ENCODE measurements around the gene EML6.
"Not testable (repeated sequence)": the region's sequence is repeated elsewhere in the genome, so short reads cannot be mapped to it uniquely, and the experiment has no call there.

Gene EML6

GRCh38 chr2:54850171-54851122, 127.0 kb downstream of the EML6 start:
- DNase-seq (ENCODE audit: low read depth): no peak

- DNase-seq (ENCODE audit: low read depth): no peak
Observed at GRCh38 chr2:54853616-54854310, 130.3 kb downstream of the EML6 start.

GRCh38 chr2:54855434-54855833, 132.0 kb downstream of the EML6 start:
- no peak for DNase-seq (ENCODE audit: low read depth)

GRCh38 chr2:54858021-54858681, 134.7 kb downstream of the EML6 start:
- no peak for DNase-seq (ENCODE audit: low read depth)

GRCh38 chr2:54859416-54859815, 136.0 kb downstream of the EML6 start:
- no peak for DNase-seq (ENCODE audit: low read depth)

GRCh38 chr2:54859997-54860701, 136.7 kb downstream of the EML6 start:
- DNase-seq (ENCODE audit: low read depth): no peak

GRCh38 chr2:54862229-54862628, 138.8 kb downstream of the EML6 start:
- no peak for DNase-seq (ENCODE audit: low read depth)

GRCh38 chr2:54862742-54863141, 139.3 kb downstream of the EML6 start:
- no peak for DNase-seq (ENCODE audit: low read depth)

- no peak for DNase-seq (ENCODE audit: low read depth)
Observed at GRCh38 chr2:54863660-54864059, 140.2 kb downstream of the EML6 start.

GRCh38 chr2:54864096-54864495, 140.6 kb downstream of the EML6 start:
- DNase-seq (ENCODE audit: low read depth): no peak

GRCh38 chr2:54864727-54865126, 141.3 kb downstream of the EML6 start:
- DNase-seq (ENCODE audit: low read depth): no peak

GRCh38 chr2:54866179-54866578, 142.7 kb downstream of the EML6 start:
- DNase-seq (ENCODE audit: low read depth): no peak

- DNase-seq (ENCODE audit: low read depth): no peak
Observed at GRCh38 chr2:54866868-54867267, 143.4 kb downstream of the EML6 start.

- no peak for DNase-seq (ENCODE audit: low read depth)
Observed at GRCh38 chr2:54867457-54867856, 144.0 kb downstream of the EML6 start.

- no peak for DNase-seq (ENCODE audit: low read depth)
Observed at GRCh38 chr2:54871457-54872107, 148.1 kb downstream of the EML6 start.

GRCh38 chr2:54872780-54873179, 149.3 kb downstream of the EML6 start:
- DNase-seq (ENCODE audit: low read depth): no peak

GRCh38 chr2:54873236-54873635, 149.8 kb downstream of the EML6 start:
- not testable (repeated sequence) for DNase-seq (ENCODE audit: low read depth)

- DNase-seq (ENCODE audit: low read depth): no peak
Observed at GRCh38 chr2:54876764-54877163, 153.3 kb downstream of the EML6 start.

- DNase-seq (ENCODE audit: low read depth): no peak
Observed at GRCh38 chr2:54878182-54878581, 154.7 kb downstream of the EML6 start.

- DNase-seq (ENCODE audit: low read depth): no peak
Observed at GRCh38 chr2:54879032-54879431, 155.6 kb downstream of the EML6 start.

- no peak for DNase-seq (ENCODE audit: low read depth)
Observed at GRCh38 chr2:54879598-54880332, 156.3 kb downstream of the EML6 start.

All from CMK (cell line).